MM.1S (cell line): Measurements from ENCODE around the gene SLC26A6.

Source experiments
- DNase-seq: peaks from one replicate; pipeline ENCODE4 v3.0.0-alpha.2; 2015
- H2AFZ ChIP-seq: fragments of 300-600 bp; sonication (generic); 2 replicates; pipeline ENCODE4 v1.6.0; 2016; ENCODE audit warnings: antibody characterized with exemption, low read length
- H3F3A ChIP-seq: fragments of 300-600 bp; sonication (generic); 2 replicates; pipeline ENCODE4 v1.6.1; 2016; ENCODE audit warnings: mild to moderate bottlenecking, antibody characterized with exemption, low read length, moderate library complexity, mixed read lengths; ENCODE audit not compliant: insufficient read depth
- H3K27ac ChIP-seq: fragments of 300-600 bp; sonication (generic); 2 replicates; pipeline ENCODE4 v1.5.1; 2016; ENCODE audit warnings: mild to moderate bottlenecking, low read length
- H3K27me3 ChIP-seq: fragments of 300-600 bp; sonication (generic); replicated peaks from 2 replicates; pipeline ENCODE4 v1.6.0; 2016; ENCODE audit warnings: low read length; ENCODE audit not compliant: insufficient read depth
- H3K36me3 ChIP-seq: fragments of 300-600 bp; sonication (generic); replicated peaks from 2 replicates; pipeline ENCODE4 v1.6.1; 2016; ENCODE audit warnings: mild to moderate bottlenecking, low read length, mixed read lengths; ENCODE audit not compliant: insufficient read depth
- H3K4me1 ChIP-seq: fragments of 300-600 bp; sonication (generic); 2 replicates; pipeline ENCODE4 v1.6.1; 2016; ENCODE audit warnings: low read length, mixed read lengths
- H3K4me2 ChIP-seq: fragments of 300-600 bp; sonication (generic); 2 replicates; pipeline ENCODE4 v1.6.0; 2016; ENCODE audit warnings: low read depth, low read length
- H3K4me3 ChIP-seq: fragments of 300-600 bp; sonication (generic); 2 replicates; pipeline ENCODE4 v1.5.1; 2016; ENCODE audit warnings: low read length, mixed read lengths
- H3K79me2 ChIP-seq: fragments of 300-600 bp; sonication (generic); 2 replicates; pipeline ENCODE4 v1.6.1; 2016; ENCODE audit warnings: mixed run types, low read length, mixed read lengths
- H3K9ac ChIP-seq: fragments of 300-600 bp; sonication (generic); 2 replicates; pipeline ENCODE4 v1.6.1; 2016; ENCODE audit warnings: low read length, mixed read lengths
- H3K9me2 ChIP-seq: fragments of 300-600 bp; sonication (generic); replicated peaks from 2 replicates; pipeline ENCODE4 v1.6.1; 2016; ENCODE audit warnings: mild to moderate bottlenecking, low read length, mixed read lengths; ENCODE audit not compliant: insufficient read depth
- H3K9me3 ChIP-seq: fragments of 300-600 bp; sonication (generic); replicated peaks from 2 replicates; pipeline ENCODE4 v1.6.1; 2016; ENCODE audit warnings: mild to moderate bottlenecking, low read length, mixed read lengths; ENCODE audit not compliant: insufficient read depth
- H4K20me1 ChIP-seq: fragments of 300-600 bp; sonication (generic); 2 replicates; pipeline ENCODE4 v1.6.1; 2016; ENCODE audit warnings: mild to moderate bottlenecking, low read length, moderate library complexity, mixed read lengths; ENCODE audit not compliant: insufficient read depth
- CTCF ChIP-seq: fragments of 300-600 bp; sonication (generic); IDR thresholded peaks from 2 replicates; pipeline ENCODE4 v1.5.1; 2016; ENCODE audit warnings: antibody characterized with exemption, low read length, mixed read lengths
- EZH2 ChIP-seq: fragments of 300-600 bp; sonication (generic); optimal IDR thresholded peaks from 2 replicates; pipeline ENCODE3; 2017; ENCODE audit warnings: low read depth, mild to moderate bottlenecking, antibody characterized with exemption, low read length, mixed read lengths
- EZH2phosphoT487 ChIP-seq: fragments of 300-600 bp; sonication (generic); IDR thresholded peaks from 2 replicates; pipeline ENCODE4 v1.6.1; 2018; ENCODE audit warnings: antibody characterized with exemption, low read length

The SLC26A6 gene

DNA sequence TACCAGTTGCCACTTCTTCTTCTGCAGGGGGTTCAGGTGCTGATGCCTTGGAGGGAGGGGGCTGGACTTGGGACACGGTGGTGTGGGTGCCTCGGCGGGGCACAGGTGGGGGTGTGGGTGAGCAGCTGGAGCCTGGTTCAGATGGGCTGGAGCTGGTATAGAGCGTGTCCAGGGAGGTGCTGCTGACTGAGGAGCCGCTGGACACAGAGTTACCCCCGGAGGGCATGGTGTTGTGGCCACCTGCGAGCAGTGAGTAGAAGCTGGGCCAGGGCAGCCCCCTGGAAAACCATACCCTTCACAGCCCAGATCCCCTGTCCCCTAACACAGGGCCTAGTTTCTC is 46.2 kb upstream of the SLC26A6 start:
- H3F3A ChIP-seq, result peaks cover 3% of the 10 kb centered on the region
- no peak overlapping the region for H3K4me3 ChIP-seq
- H3K4me1 ChIP-seq, result peaks cover 3% of the 10 kb centered on the region; the same call in 1 of the 2 replicates
- no peak overlapping the region for H3K4me2 ChIP-seq
- H2AFZ ChIP-seq, result no peak overlapping the region
- H3K36me3 ChIP-seq, result 0 out of 2 replicates have a peak, but pooled peaks cover 2% of the 10 kb centered on the region
- TF ChIP-seq EZH2, result no peak
- TF ChIP-seq EZH2phosphoT487, result no peak
- no peak for TF ChIP-seq CTCF
- peaks cover 28% of the 10 kb centered on the region for H3K79me2 ChIP-seq
- H3K9ac ChIP-seq, result no peak overlapping the region
- no peaks in the 10 kb centered on the region for H3K9me3 ChIP-seq
- no peak for DNase-seq
- H3K27ac ChIP-seq, result no peak overlapping the region
- H3K9me2 ChIP-seq, result no peaks in the 10 kb centered on the region
- H3K27me3 ChIP-seq, result no peaks in the 10 kb centered on the region
- H4K20me1 ChIP-seq, result no peaks in the 10 kb centered on the region

- Histone ChIP-seq H4K20me1 (no peaks in the 10 kb centered on the region), H3K79me2 (peaks cover 28% of the 10 kb centered on the region), H3K9ac (no peak overlapping the region), H3K9me2 (no peaks in the 10 kb centered on the region), H3K4me1 (no peaks in the 10 kb centered on the region), H3K27ac (no peak overlapping the region), H3K9me3 (no peaks in the 10 kb centered on the region), H3K27me3 (no peaks in the 10 kb centered on the region), H3K36me3 (0 out of 2 replicates have a peak, but pooled peaks cover 2% of the 10 kb centered on the region), H2AFZ (no peak overlapping the region), H3K4me3 (no peak overlapping the region), H3K4me2 (no peak overlapping the region), H3F3A (no peaks in the 10 kb centered on the region)
- TF ChIP-seq EZH2 (no peak), EZH2phosphoT487 (no peak), CTCF (no peak)
- no peak for DNase-seq
These were observed 45.7 kb upstream of the SLC26A6 start for GRCh38 chr3:48680811-48681540.

DNA sequence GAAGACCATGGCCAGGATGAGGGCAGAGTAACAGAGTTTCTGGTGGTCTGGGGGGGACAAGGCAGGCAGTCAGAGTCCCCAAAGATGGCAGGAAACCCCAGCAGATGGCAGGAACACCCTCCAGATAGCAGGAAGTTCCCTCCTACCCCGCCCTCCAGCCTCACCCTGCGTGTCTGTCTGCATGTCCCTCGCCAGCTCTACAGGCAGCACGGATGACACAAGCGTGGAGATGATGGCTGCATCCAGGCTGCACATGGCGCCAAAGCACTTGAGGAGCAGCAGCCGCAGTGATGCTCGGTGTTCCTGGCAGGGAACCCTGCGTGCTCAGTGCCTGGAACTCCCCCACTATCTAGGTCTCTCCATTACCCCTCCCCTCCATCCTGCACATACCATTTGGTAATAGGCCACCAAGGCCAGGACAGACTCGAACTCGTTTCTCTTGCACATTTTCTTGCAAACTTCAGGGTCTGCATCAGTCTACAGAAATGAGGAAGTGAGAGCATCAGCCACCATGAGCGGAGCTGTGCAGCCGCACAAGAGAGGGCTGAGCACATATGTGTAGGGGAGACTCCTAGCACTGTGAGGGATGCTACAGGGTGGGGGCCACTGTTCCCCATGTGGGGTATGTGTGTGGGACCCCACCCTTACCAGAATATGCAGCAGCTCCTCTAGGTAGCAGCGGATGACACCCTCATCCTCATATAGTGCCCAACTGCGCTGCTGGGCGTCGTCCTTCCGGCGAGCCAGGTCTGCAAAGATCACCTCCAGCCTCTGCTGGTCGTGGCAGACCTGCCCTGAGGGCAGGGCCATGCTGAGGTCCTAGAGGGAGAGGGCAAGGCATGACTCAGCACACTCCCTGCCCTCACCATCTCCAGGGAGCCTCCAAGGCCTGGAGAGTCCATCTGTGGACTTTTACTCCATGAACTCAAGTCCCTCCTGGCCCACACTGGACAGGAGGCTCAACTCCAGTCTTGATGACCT is 44.4 kb upstream of the SLC26A6 start:
- Histone ChIP-seq H3K27ac (no peak overlapping the region), H3F3A (no peaks in the 10 kb centered on the region), H3K27me3 (no peaks in the 10 kb centered on the region), H4K20me1 (no peaks in the 10 kb centered on the region), H2AFZ (no peak overlapping the region), H3K79me2 (peaks cover 21% of the 10 kb centered on the region), H3K36me3 (0 out of 2 replicates have a peak, but pooled peaks cover 2% of the 10 kb centered on the region), H3K4me2 (no peak overlapping the region), H3K9ac (no peak overlapping the region), H3K4me1 (no peaks in the 10 kb centered on the region), H3K4me3 (no peak overlapping the region), H3K9me3 (no peaks in the 10 kb centered on the region), H3K9me2 (no peaks in the 10 kb centered on the region)
- TF ChIP-seq EZH2phosphoT487 (no peak), EZH2 (no peak), CTCF (no peak)
- DNase-seq, result no peak
